GM21526 (cell line): ENCODE results near the gene KANK2.
"Not testable (repeated sequence)": the region's sequence is repeated elsewhere in the genome, so short reads cannot be mapped to it uniquely, and the experiment has no call there.

Experiments used
- ATAC-seq: cut with Tn5 transposase; IDR thresholded peaks from one replicate; pipeline ENCODE4 v1.9.1; 2021; ENCODE audit warnings: moderate library complexity; ENCODE audit not compliant: unreplicated experiment, low FRiP score

The KANK2 gene

DNA sequence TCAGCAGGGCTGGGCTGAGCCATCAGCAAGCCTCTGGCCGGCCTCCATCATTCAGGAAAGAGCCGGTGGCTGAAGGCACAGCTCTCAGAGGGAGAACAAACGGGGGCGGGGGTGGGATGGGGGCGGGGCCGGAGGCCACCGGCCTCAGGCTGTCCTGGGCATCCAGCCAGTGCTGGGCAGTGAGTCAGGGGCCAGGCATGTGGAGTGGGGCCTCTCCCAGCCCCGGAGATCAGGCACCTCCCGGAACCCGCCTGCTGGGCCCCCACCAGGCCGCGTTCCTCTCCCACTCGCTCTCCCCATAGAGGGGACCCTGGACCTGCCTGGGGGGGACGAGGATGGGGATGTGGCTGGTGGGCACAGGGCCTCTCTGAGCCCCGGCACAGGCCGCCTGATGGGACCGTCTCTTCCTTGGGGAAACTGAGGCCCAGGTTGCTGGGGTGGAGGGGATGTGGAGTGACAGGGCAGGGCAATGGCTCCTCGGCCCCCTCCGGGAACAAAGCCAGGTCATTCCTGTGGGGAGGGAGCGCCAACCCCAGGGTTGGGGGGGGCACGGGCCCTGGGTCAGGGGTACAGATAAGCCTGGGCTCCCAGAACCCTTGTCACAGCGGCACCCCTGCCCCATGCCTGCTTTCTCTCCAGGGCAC is 54.7 kb downstream of the KANK2 start:
- ATAC-seq = no peak

DNA sequence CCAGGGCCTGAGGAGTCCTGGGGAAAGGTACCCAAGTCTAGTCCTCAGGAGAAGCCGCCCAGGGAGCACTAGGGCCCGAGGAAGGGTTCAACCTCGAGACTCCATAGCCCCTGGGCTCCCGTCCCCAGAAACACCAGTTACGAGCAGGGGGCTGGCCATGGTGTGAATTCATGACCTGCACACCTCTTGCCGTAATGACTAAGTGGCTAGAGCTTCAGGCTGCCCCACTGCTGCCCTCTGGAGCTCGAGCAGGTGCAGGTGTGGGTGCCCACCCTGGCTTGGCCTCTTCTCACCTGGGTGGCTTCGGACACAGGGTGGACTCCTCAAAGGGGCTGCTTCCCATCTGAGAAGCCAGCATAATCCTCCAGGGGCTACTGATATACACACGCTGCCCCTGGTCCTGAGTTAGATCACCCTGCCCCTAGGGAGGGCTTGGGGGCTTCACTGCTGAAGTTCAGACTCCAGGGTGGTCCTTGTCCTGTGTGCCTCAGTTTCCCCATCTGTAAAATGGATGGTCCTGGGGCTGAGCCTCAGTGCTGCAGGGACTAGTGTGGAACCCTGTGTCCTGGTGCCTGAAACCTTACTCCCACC is 55.3 kb downstream of the KANK2 start:
- no peak for ATAC-seq

DNA sequence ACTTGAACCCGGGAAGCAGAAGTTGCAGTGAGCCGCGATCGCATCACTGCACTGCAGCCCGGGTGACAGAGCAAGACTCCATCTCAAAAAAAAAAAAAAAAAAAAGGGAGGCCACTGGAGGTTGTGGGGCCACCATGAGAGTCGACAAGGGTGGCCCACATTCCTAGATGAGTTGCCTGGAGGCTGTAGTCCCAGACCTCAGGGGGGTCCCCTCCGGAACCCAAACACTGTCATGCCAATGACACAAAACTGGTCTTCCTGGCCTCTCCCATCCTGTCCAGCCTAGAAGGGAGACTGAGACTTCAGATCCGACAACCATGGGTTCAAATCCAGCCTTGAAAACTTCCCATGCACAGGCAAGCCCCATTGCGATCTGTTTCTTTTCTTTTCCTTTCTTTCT is 56.4 kb downstream of the KANK2 start:
- no peak for ATAC-seq

DNA sequence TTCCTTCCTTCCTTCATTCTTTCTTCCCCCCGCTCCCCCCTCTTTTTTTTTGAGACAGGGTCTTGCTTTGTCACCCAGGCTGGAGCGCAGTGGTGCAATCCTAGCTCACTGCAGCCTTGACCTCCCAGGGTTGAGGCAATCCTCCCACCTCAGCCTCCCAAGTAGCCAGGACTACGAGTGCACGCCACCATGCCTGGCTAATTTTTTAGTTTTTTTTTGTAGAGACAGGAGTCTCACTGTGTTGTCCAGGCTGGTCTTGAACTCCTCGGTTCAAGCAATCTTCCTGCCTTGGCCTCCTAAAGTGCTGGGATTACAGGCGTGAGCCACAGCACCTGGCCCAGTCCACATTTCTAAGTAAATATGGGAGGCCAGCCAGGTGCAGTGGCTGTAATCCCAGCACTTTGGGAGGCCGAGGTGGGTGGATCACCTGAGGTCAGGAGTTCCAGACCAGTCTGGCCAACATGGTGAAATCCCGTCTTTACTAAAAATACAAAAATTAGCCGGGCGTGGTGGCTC is 57.3 kb downstream of the KANK2 start:
- not testable (repeated sequence) for ATAC-seq

DNA sequence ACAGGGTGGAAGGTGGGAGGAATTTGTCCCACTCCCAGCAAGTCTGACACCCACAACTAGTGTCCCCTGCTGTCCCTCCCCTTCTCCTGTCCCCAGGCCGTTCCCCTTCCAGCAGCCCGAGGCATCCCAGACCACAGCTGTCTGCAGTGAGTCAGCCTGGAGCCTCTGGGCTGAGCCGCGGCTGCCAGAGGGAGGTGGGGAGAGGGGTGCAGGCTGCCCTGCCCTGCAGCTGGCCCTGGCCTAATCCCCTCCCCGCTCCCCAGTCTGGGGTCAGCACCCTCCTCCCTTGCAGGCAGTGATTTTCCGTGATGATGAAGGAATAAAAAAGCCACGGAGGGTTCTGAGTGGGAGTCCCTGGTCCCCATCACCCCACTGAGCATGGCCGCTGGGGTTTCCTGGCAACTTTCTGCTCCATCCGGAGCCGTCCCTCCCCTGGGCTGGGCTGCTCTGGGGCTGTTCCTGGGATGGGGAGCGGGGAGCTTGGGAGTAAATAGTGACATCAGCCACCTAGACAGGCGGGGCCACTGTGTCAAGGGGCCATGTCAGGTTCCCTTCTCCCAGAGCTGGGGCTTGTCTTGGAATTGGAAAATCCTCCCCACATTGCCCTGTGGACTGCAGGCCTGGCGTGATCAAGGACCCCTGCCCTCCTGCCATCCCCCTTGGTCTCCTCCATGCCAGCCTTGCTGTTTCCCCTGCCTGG is 58.6 kb downstream of the KANK2 start:
- no peak for ATAC-seq

DNA sequence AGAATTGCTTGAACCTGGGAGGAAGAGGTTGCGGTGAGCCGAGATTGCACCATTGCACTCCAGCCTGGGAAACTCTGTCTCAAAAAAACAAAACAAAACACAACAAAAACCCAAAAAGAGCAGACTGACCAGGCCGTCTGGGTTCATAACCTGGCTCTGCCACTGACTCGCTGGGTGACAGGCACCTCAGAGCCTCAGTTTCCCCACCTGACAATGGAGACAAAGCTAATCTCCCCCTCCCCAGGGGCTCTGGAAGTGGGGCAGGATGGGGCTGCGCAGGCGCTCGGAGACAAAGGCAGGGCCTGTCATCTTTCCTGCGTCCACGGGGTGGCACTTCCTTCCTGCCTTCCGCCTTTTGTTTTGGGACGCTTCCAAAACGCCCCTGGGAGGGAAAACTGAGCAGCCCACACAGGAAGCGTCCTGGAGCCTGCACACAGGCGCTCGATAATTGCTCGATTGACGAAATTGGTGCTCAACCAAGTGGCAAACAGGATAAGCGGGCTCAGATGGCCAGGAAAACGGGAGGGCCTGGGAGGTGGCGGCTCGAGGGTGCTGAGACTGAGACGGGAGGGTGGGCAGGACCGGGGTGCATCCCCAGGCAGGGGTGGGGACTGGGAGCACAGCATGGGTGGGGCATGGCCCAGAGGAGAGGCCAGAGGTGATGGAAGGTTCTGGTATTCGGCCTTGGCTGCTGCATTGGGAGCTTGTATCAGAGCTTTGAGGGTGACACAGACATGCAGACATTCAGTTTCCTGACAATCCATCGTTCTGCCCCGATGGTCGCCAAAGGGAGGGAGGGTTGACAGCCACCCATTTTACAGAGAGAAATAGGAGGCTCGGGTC is 59.6 kb downstream of the KANK2 start:
- ATAC-seq = no peak

DNA sequence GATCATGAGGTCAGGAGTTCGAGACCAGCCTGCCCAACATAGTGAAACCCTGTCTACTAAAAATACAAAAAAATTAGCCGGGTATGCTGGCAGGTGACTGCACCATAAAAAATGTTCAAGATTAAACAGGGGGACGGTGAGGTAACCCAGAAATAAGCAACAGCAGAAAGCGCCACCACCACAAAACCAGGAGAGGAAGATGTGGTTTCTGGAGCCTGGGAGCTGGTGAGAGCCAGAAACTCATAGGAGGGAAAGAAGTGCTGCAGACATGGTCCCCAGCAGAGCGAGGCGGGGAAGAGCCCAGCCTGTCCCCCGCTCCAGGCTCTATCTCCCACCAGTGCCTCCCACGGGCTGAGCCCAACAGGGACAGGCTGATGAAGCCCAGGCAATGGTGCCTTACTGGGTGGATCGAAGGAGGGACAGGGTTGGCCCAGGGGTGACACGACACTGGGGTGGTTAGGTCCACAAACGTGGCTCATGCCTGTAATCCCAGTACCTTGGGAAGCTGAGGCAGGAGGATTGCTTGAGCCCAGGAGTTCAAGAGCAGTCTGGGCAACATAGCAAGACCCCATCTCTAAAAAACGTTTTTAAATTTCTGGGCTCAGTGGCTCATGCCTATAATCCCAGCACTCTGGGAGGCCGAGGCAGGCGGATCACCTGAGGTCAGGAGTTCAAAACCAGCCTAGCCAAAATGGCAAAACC is 60.8 kb downstream of the KANK2 start:
- ATAC-seq = no peak

DNA sequence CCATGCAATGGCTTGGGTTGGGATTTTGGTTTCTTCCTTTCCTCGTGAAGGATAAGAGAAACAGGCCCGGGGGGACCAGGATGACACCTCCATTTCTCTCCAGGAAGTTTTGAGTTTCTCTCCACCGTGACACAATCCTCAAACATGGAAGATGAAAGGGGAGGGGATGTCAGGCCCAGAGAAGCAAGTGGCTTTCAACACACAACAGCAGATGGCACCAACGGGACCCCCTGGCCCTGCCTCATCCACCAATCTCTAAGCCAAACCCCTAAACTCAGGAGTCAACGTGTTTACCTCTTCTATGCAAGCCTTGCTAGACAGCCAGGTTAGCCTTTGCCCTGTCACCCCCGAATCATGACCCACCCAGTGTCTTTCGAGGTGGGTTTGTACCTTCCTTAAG is 65.9 kb downstream of the KANK2 start:
- no peak for ATAC-seq

DNA sequence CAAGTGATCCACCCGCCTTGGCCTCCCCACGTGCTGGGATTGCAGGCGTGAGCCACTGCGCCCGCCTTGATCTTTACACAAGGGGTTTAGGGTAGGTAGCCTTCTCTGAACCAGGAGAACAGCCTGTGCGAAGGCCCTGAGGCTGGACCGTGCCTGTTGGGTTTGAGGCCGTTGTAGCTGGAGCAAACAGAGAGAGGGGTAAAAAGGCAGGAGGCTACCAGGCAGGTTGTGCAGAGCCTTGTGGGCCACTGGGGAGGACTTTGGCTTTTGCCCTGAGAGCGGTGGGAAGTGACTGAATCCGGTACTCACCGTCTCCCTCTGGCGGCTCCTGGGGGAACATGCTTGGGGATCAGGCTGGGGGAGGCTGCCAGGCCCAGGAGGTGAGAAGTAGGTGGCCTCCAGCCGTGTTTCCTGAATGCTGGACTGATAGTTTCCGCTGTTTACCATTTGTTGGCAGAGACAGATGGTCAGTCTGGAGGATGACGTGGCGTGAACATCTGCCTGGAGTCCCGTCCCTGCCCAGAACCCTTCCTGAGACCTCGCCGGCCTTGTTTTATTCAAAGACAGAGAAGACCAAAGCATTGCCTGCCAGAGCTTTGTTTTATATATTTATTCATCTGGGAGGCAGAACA is 66.4 kb downstream of the KANK2 start:
- no peak for ATAC-seq

DNA sequence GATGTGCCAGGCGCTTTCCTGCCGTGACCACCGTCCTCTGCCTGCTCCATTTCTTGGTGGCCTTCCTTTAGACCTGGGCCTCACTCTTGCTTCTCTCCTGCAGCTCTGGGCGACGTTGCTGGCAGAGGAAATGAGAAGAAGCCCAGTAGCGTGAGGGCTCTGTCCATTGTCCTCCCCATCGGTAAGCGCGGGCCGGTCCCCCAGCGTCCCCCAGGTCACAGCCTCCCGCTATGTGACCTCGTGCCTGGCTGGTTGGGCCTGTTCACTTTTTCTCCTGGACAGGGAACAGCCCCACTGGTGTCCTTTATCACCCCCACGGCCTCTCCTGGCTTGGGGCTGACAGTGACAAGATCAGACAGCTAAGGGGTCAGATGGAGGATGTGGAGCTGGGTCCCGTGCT is 69.4 kb downstream of the KANK2 start:
- no peak for ATAC-seq

DNA sequence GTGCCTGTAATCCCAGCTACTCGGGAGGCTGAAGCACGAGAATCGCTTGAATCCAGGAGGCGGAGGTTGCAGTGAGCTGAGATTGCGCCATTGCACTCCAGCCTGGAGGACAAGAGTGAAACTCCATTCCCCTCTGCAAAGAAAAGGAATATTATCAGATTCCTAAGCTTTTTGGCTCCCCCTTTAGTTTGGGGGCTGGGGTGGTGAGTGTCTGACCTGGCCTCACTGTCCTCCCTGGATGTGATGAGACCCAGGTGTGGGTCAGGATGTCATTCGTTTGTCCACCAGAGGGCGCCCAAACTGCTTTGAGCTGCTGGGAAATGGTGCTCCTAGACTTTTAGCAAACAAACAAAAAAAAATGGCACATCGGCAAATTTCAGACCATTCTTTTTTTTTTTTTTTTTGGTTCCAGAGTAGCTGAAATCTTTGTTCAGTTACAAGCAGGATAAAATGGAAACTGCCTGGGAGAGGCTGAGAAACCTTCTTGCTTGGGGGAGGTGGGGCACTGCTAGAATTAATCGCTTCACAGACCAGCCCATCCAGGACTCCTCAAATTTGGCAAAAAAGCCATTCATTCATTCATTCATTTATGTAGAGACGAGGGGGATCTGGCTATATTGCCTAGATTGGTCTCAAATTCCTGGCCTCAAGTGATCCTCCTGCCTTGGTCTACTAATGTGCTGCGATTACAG is 71.2 kb downstream of the KANK2 start:
- no peak for ATAC-seq

DNA sequence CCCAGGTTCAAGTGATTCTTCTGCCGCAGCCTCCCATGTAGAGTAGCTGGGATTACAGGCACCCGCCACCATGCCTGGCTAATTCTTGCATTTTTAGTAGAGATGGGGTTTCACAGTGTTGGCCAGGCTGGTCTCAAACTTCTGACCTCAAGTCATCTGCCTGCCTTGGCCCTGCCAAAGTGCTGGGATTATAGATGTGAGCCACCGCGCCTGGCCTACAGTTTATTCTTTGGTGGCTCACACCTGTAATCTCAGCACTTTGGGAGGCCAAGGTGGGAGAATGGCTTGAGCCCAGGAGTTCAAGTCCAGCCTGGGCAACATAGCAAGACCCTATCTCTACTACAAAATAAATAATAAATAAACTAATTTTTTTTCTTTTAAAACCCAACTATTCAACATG is 73.2 kb downstream of the KANK2 start:
- ATAC-seq = not testable (repeated sequence)

DNA sequence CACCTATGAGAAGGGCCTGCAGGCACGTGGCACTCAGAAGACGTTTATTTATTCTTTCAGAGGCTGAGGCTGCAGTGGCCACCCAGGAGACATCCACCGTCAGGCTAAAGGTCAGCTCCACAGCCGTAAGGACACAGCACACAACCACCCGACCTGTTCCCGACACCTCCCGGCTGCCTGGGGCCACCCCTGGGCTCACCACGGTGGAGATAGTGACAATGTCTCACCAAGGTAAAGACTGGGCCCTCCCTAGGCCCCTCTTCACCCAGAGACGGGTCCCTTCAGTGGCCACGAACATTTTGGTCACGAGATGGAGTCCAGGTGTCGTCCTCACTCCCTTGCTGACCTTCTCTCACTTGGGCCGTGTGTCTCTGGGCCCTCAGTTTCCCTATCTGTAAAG is 74.2 kb downstream of the KANK2 start:
- no peak for ATAC-seq

DNA sequence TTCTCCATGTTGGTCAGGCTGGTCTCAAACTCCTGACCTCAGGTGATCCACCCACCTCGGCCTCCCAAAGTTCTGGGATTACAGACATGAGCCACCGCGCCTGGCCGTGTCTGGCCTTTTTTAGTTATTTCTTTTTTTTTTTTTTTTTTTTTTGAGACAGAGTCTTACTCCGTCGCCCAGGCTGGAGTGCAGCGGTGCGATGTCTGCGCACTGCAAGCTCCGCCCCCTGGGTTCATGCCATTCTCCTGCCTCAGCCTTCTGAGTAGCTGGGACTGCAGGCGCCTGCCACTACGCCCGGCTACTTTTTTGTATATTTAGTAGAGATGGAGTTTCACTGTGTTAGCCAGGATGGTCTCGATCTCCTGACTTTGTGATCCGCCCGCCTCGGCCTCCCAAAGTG is 75.4 kb downstream of the KANK2 start:
- ATAC-seq = not testable (repeated sequence)

DNA sequence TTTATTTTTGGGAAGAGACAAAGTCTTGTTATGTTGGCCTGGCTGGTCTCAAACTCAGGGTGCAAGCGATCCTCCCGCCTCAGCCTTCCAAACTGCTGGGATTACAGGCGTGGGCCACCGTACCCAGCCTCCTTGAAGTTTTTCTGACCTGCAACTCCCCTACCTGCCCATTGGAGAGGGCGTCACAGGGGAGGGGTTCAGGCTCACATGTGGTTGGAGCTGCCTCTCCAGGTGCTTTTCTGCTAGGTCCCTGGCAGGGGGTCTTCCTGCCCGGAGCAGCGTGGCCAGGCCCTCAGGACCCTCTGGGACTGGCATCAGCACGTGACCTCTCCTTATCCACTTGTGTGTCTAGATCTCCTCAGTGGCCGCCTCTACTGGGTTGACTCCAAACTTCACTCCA is 80.8 kb downstream of the KANK2 start:
- no peak for ATAC-seq

DNA sequence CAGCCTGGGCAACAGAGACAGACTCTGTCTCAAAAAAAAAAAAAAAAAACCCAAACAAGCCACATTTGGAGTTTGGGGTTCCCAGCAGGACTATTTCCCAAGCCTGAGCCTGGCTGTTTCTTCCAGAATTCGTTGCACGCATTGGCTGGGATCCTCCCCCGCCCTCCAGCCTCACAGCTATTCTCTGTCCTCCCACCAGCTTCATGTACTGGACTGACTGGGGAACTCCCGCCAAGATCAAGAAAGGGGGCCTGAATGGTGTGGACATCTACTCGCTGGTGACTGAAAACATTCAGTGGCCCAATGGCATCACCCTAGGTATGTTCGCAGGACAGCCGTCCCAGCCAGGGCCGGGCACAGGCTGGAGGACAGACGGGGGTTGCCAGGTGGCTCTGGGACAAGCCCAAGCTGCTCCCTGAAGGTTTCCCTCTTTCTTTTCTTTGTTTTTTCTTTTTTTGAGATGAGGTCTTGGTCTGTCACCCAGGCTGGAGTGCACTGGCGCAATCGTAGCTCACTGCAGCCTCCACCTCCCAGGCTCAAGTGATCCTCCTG is 81.4 kb downstream of the KANK2 start:
- no peak for ATAC-seq

DNA sequence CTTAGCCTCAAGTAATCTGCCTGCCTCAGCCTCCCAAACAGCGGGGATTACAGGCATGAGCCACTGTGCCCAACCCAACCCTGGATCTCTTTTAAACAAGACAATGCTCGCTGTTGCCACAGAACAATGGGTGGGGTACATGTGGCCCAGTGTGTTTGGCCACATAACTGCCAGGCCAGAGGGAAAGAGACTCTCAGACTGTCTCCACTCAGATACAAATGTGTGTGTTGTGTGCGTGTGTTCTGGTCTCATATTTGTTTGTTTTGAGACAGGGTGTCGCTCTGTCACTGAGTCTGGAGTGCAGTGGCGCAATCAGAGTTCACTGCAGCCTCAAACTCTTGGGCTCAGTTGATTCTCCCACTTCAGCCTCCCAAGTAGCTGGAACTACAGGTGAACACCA is 82.3 kb downstream of the KANK2 start:
- no peak for ATAC-seq
